IPS DF 19.7 (cell line): Measurements from ENCODE around the gene ACER2.
A peak's percentile ranks its signal among the peaks of the same experiment; 100 is the strongest.
"Not testable (repeated sequence)": the region's sequence is repeated elsewhere in the genome, so short reads cannot be mapped to it uniquely, and the experiment has no call there.

Source experiments
- DNase-seq: peaks from one replicate; pipeline ENCODE4 v3.0.0-alpha.2; 2013; ENCODE audit warnings: low read depth, low spot score

The ACER2 gene

GRCh38 chr9:19408693-19409400, at the start of gene ACER2:
ACER2 (plus strand) TSS chr9:19409009; CDS start chr9:19409085, 76 bp downstream.
- DNase-seq = peak; percentile 70

GRCh38 chr9:19369107-19369506, 39.7 kb upstream of the ACER2 start:
- no peak for DNase-seq

DNA sequence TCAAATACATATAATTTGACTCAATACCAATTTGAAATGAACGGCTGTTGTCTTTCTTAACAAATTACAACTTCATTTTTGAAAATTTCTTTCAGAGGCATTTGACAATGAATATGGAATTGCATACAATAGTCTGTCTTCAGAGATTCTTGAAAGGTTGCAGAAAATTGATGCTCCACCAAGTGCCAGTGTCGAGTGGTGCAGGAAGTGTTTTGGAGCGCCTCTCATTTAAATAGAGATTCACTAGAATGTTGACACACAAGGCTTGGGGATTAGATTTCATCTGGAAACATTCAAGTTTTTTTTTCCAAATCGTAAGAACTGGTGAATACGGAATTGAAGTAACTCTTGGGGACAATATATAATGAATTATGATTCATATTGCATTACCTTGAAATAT, 36.9 kb upstream of the ACER2 start:
- no peak for DNase-seq

- DNase-seq = no peak
Measured at GRCh38 chr9:19372567-19372966, 36.2 kb upstream of the ACER2 start.

- DNase-seq = no peak
Measured at GRCh38 chr9:19373527-19373926, 35.3 kb upstream of the ACER2 start.

DNA sequence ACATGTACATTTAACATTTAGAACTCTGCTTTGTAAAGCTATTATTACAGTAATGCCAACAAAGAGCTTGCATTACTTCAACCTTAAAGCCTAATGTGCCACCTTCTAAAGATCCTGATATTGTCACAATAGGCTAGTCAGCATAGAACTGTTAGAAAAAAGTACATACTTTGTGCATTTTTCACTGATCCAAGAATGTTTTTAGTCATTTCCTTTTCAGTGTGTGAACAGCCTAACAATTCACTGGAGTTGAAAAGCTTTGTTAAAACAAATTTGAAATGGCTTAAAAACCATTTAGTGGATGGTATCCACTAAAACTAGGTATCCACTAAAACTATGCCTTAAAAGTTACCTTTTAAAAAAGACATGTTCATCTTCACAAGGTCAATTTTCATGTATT, 33.3 kb upstream of the ACER2 start:
- DNase-seq = no peak

DNA sequence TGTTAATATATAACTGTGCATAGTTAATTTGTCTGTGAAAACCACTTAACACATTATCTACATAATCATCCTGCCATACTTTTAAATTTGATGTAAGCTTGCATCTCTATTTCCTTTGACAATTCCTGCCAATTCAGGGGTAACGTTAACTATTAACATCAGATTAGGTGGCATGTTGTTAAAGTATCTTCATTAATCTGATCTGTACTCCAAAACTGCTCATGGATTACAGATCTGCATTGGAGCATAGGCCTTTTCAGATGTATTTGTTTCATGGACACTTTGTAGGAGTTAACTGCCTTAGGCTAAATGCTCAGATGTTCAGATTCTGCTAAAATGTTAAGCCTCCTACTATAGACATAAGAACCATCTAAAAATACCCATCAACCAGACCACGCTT, 31.9 kb upstream of the ACER2 start:
- no peak for DNase-seq

GRCh38 chr9:19378164-19378563, 30.6 kb upstream of the ACER2 start:
- DNase-seq = no peak

DNA sequence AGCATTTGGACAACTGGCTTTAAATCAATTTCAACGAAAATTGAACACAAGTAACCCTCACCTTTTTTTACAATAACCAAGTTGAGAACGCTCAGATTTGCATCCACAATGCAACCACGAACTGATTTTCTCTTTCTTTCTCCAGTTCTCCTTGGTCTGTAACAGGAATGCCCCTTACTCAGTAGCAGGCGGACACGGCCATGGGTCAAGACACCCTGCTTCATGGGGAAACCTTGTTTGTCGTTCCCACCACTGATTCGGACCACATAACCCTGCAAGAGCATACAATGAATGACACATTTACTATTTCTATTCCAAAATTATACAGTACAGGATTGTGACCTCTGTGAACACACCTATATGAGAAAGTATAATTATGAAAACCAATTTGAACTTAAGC, 30.2 kb upstream of the ACER2 start:
- DNase-seq = no peak

GRCh38 chr9:19379283-19379682, 29.5 kb upstream of the ACER2 start:
- DNase-seq = no peak

DNA sequence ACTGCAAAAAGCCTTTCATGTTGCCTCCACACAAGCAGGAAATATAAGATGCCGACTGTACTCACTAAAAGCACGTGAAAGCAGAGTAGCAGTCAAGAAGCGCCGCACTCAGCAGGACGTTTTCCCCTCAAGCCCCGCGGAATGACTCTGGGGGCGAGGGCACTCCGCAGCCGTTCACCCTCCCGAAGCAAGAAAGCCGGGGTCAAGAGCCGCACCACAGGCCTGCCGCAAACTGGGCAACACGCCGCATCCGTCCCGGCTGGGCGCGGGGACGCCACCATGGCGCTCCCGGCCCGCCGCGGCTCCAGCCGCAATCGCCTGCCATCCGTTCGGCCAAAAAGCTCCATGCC, 29.1 kb upstream of the ACER2 start:
- DNase-seq = no peak

- DNase-seq = no peak
Measured at GRCh38 chr9:19380826-19381075, 28.1 kb upstream of the ACER2 start.

DNA sequence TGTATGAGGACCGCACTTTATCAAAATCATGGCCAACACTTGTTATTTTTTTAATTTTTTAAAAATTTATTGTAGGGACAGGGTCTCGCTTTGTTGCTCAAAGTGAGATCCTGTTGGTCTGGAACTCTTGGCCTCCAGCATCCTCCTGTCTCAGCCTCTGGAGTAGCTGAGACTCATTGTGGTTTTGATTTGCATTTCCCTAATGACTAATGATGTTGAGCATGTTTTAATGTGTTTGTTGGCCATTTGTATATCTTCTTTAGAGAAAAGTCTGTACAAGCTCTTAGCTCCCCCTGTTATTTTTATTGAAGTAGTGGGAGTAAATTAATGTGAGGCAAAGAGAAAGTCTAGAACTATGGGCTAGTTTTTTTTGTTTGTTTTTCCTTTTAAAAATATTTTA, 27.2 kb upstream of the ACER2 start:
- no peak for DNase-seq

DNA sequence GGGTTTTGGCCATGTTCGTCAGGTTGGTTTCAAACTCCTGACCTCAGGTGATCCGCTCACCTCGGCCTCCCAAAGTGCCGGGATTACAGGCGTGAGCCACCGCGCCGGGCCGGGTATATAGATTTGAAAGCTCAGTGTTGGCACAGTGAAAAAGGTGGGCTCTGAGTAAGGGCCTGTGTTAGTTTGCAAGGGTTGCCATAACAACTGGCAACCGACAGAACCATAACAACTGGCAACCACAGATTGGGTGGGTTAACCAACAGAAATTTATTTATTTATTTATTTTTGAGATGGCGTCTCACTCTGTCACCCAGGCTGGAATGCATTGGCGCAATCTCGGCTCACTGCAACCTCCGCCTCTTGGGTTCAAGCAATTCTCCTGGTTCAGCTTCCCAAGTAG, 23.6 kb upstream of the ACER2 start:
- not testable (repeated sequence) for DNase-seq

- no peak for DNase-seq
Measured at GRCh38 chr9:19385786-19386501, 22.9 kb upstream of the ACER2 start.

DNA sequence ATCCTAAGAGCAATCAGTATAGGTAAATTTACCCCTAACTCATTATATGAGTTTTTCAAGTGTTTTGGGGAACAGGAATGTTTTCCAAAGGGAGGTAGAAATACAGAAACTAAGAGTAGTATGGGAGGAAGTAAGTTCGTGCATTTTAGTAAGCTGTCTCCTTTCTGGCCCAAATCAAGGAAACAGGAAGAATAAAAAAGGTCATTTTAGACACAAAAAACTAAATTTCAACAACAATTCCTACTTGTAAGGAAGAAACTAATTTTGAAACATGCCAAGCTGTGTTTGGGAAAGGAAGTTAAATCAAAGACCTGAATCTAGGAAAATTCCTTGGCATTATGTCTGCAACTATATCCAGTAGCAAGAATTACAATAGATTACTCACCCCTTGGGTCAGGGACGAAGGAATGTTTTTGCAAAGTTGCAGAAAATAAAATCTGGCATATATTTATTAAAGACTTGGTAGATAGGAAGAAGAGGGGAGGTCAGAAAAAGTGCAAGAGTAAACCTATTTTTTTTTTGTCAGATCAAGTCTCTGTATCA, 22.2 kb upstream of the ACER2 start:
- no peak for DNase-seq

DNA sequence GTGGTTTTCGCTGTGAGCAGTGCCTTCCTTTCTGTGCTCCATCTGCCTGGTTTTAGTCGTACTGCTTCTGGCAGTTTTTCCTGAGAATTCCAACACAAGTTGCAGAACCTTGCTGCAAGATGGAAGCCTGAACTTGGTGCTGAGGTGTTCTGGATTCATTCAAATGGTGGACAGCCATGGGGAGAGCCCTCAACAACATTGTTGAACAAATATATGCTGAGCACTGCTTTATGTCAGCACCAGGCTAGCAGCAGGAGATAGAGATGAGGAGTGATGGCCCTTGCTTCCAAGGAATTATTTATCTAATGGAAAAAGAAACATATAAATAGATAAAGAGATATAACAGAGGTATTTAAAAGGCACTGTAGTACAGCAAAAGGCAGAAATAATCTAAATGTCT, 21.5 kb upstream of the ACER2 start:
- no peak for DNase-seq

DNA sequence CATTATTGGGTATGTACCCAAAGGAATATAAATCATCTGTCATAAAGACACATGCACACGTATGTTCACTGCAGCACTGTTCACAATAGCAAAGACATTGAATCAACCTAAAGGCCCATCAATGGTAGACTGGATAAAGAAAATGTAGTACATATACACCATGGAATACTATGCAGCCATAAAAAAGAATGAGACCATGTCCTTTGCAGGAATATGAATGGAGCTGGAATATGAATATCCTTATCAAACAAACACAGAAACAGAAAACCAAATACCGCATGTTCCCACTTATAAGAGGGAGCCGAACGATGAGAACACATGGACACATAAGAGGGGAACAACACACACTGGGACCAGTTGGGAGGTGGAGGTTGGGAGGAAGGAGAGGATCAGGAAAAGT, 19.3 kb upstream of the ACER2 start:
- not testable (repeated sequence) for DNase-seq

- no peak for DNase-seq
Measured at GRCh38 chr9:19397845-19398244, 11.0 kb upstream of the ACER2 start.

- DNase-seq = not testable (repeated sequence)
Measured at GRCh38 chr9:19403231-19403630, 5.6 kb upstream of the ACER2 start.

GRCh38 chr9:19404283-19405075, 4.3 kb upstream of the ACER2 start:
- DNase-seq = no peak

GRCh38 chr9:19405771-19406170, 3.0 kb upstream of the ACER2 start:
- no peak for DNase-seq

- DNase-seq = no peak
Measured at GRCh38 chr9:19408316-19408692, 505 bp upstream of the ACER2 start.
